Panc1 (cell line): ENCODE results near the gene CMIP.

ENCODE experiments used
- CTCF ChIP-seq: fragments of 450-650 bp; IDR thresholded peaks from 2 replicates; pipeline ENCODE4 v1.5.1; 2017; ENCODE audit warnings: mild to moderate bottlenecking
- POLR2AphosphoS5 ChIP-seq: IDR thresholded peaks from 2 replicates; pipeline ENCODE4 v1.6.1; 2012; ENCODE audit warnings: mild to moderate bottlenecking, low read depth, low read length, moderate library complexity
- TCF7L2 ChIP-seq: IDR thresholded peaks from 2 replicates; pipeline ENCODE4 v1.6.1; 2011; ENCODE audit warnings: mild to moderate bottlenecking, low read depth, low read length, inconsistent platforms

GRCh38 chr16:81530814-81531213 is 86.2 kb downstream of the CMIP start:
- no peak for TF ChIP-seq CTCF
- TF ChIP-seq POLR2AphosphoS5, result no peak
- TF ChIP-seq TCF7L2, result no peak
